Stomach (tissue), 9 donors: Measurements from ENCODE around the gene WNT9A. TPM values are rescaled to one million over a fixed set of nuclear protein-coding genes. Genes with fewer than 3 reads are reported as not detected.

ENCODE experiments used
- DNase-seq, 2 donors: peaks; one replicate each; pipeline versions ENCODE4 v3.0.0 to v3.0.0-alpha.2; 2013 to 2019
- H3K27ac ChIP-seq, 5 donors: fragments of 200-600 bp in 4 of 5; sonication (generic) in 4 of 5; one replicate each; pipeline ENCODE4 v1.5.1; 2013 to 2019; ENCODE audit warnings: mild to moderate bottlenecking in 1 of 5, moderate library complexity in 1 of 5
- H3K27me3 ChIP-seq, 3 donors: fragments of 200-600 bp; sonication (generic); one replicate each; pipeline ENCODE4 v1.5.1; 2017 to 2019; ENCODE audit warnings: mixed run types in 1 of 3
- H3K36me3 ChIP-seq, 4 donors: fragments of 200-600 bp; sonication (generic); 1 replicate in 3 of 4; 2 replicates in 1 of 4; pipeline ENCODE4 v1.5.1; 2016 to 2019
- H3K4me1 ChIP-seq, 4 donors: fragments of 200-600 bp; sonication (generic); one replicate each; pipeline ENCODE4 v1.5.1; 2016 to 2019
- H3K4me3 ChIP-seq, 4 donors: fragments of 200-600 bp; sonication (generic) in 3 of 4; one replicate each; pipeline ENCODE4 v1.5.1; 2016 to 2019; ENCODE audit warnings: mild to moderate bottlenecking in 1 of 4
- H3K9me3 ChIP-seq, 4 donors: fragments of 200-600 bp; sonication (generic); one replicate each; pipeline ENCODE4 v1.5.1; 2016 to 2019
- EP300 ChIP-seq: sonication (generic); formaldehyde crosslinking; IDR thresholded peaks from one replicate; pipeline ENCODE4 v1.6.1; 2017; ENCODE audit warnings: antibody characterized with exemption
- POLR2A ChIP-seq, 4 donors: fragments of 450-650 bp; IDR thresholded peaks; one replicate each; pipeline ENCODE4 v1.6.1; 2016; ENCODE audit warnings: antibody characterized with exemption in 4 of 4, control low read depth in 2 of 4, mild to moderate bottlenecking in 1 of 4, moderate library complexity in 1 of 4
- POLR2AphosphoS5 ChIP-seq, 3 donors: sonication (generic); formaldehyde crosslinking; IDR thresholded peaks; one replicate each; pipeline ENCODE4 v1.6.1; 2016; ENCODE audit warnings: antibody characterized with exemption in 3 of 3
- WGBS, 5 donors: extraction: QIAGEN DNeasy Blood & Tissue Kit in 3 of 5; methylation state at CpG; one replicate each; pipeline versions ENCODE4 v1.1.5 to v1.1.7; 2013 to 2018; 5-methylcytosine and 5-hydroxymethylcytosine counted together
- intact Hi-C: fragments of 100-400 bp; cut with DNase I; formaldehyde crosslinking; loops from one replicate; pipeline ENCODE4 v1.15.1; 2023; ENCODE audit warnings: low total_unique reads
- polyA plus RNA-seq, 3 donors: library from polyadenylated mRNA; stranded (reverse); fragments of 200-250 nt; gene quantifications; one replicate each; pipeline ENCODE4 v1.2.3, GENCODE V29; 2013
- total RNA-seq, 5 donors: library from RNA; depleted of rRNA; stranded (reverse); fragments of >200 nt; gene quantifications; one replicate each; pipeline versions ENCODE4 v1.1.0 to v1.2.3, GENCODE V29; 2014 to 2016
- TF ChIP-seq, protein P1 (sequence below), 7 experiments: fragments of 450-650 bp in 4 of 7; fragments of 200-600 bp in 3 of 7; sonication (generic) in 3 of 7; IDR thresholded peaks; one replicate each; pipeline ENCODE4 v1.5.1; 2016 to 2019; ENCODE audit warnings: antibody characterized with exemption in 7 of 7, control low read depth in 2 of 7, mild to moderate bottlenecking in 1 of 7
- donor health status: healthy with polysubstance abuse.
- donor health status: Bipolar disorder and iron deficiency.
- donor health status: healthy.

Gene WNT9A
- total and polyA plus RNA-seq, 8 donors: 1.1 to 22.2 (median 3.0) TPM

DNA sequence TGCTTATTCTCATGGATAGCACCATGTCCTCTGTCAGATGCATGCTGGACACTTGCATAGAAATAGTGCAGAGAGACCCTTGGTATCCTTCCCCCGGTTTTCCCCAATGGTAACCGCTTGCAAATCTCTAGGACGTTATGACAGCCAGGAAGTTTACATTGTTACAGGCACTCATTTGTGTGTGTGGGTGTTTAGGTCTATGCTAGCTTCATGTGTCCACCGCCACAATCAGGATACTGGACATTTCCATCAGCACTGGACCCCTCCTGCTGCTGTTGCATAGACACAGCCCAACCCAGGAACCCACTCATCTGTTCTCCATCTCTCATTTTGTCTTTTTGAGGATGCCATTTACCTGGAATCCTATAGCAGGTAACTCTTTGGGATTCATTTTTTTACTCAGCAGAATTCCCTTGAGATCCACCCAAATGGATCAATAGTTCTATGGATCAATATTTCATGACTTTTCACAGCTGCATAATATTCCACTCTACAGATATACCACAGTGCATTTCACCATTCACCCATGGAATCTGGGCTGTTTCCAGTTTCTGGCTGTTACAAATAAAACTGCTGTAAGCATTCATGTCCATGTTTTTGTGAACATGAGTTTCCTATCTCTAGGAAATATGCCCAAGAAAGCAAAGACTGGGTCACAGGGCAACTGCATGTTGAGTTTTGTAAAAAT is 6.6 kb upstream of the WNT9A start:
- Histone ChIP-seq H3K27ac (no peak overlapping the region), H3K9me3 (peaks cover 0 to 6% (median 0%) of the 10 kb centered on the region in 4 donors), H3K36me3 (no peaks in the 10 kb centered on the region), H3K27me3 (peaks cover 0 to 77% (median 3%) of the 10 kb centered on the region in 3 donors), H3K4me1 (peaks cover 0 to 3% (median under 1%) of the 10 kb centered on the region in 4 donors), H3K4me3 (no peak overlapping the region)
- 19 to 34% (median 25%) methylated on average over 4 of the region's 4 CpGs for WGBS, 5 donors
- DNase-seq: no peak
- intact Hi-C loops: no loop called here
- TF ChIP-seq, protein P1, sequence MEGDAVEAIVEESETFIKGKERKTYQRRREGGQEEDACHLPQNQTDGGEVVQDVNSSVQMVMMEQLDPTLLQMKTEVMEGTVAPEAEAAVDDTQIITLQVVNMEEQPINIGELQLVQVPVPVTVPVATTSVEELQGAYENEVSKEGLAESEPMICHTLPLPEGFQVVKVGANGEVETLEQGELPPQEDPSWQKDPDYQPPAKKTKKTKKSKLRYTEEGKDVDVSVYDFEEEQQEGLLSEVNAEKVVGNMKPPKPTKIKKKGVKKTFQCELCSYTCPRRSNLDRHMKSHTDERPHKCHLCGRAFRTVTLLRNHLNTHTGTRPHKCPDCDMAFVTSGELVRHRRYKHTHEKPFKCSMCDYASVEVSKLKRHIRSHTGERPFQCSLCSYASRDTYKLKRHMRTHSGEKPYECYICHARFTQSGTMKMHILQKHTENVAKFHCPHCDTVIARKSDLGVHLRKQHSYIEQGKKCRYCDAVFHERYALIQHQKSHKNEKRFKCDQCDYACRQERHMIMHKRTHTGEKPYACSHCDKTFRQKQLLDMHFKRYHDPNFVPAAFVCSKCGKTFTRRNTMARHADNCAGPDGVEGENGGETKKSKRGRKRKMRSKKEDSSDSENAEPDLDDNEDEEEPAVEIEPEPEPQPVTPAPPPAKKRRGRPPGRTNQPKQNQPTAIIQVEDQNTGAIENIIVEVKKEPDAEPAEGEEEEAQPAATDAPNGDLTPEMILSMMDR (IDR thresholded peaks at IDR 0.05): peak in 1 of 7 experiments; percentile 0
- TF ChIP-seq EP300: no peak

DNA sequence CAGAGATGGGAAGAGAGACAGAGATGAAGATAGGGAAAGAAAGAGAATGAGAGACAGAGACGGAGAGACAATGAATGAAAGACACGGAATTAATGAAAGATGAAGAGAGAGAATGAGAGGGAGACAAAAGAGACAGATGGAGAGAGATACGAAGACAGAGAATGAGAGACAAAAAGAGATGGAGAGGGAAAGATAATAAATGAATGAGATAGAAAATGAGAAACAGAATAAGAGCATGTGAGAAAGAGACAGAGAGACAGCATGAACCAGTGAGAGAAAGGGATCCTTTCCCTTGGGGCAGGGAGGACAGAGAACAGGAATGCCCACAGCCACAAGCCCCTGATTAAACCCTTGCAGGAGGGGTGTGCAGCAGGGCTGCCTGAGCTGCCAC is 5.3 kb upstream of the WNT9A start:
- Histone ChIP-seq H3K4me1 (peaks cover 11 to 15% (median 13%) of the 10 kb centered on the region in 4 donors), H3K4me3 (no peak overlapping the region), H3K9me3 (peaks cover 0 to 6% (median 0%) of the 10 kb centered on the region in 4 donors), H3K36me3 (no peaks in the 10 kb centered on the region), H3K27ac (no peak overlapping the region), H3K27me3 (peaks cover 0 to 78% (median 14%) of the 10 kb centered on the region in 3 donors)
- DNase-seq: no peak
- intact Hi-C loops: no loop called here
- no peak for TF ChIP-seq POLR2AphosphoS5 (IDR thresholded peaks at IDR 0.05)
- no peak for TF ChIP-seq EP300
- TF ChIP-seq, protein P1 (IDR thresholded peaks at IDR 0.05): no peak
- no peak for TF ChIP-seq POLR2A (IDR thresholded peaks at IDR 0.05)
- 72 to 90% (median 82%) methylated on average over 3 of the region's 3 CpGs for WGBS, 5 donors

DNA sequence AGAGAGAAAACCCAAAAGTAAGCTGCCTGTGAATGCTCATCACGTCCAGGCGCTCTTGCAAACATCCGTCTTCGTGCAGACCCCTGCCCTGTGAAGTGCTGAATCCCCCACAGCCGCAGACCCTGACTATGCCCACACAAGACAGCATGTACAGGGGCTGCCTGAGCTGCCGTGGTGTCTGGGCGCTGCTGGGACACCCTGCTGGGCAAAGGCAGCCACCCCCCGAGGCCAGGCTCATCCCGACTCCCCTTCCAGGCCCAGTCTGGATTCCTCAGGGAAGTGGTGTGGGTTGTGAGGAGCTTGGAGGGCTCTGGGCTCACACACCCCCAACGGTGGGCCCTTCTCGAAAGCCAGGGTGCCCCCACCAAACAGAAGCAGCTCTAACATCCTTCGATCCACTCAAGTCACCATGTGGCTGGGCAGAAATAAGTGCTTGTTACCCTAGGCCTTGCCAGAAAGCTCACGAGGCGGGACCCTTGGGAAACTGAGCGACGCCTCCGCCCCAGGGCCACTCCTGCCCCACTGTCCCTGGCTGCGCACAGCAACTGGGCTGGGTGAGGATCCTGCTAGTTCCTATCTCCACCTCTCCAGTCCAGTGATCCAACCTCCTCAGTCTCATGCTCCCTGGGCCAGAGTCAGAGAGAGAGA is 4.8 kb upstream of the WNT9A start:
- Histone ChIP-seq H3K4me1 (peaks cover 12 to 15% (median 13%) of the 10 kb centered on the region in 4 donors), H3K36me3 (no peaks in the 10 kb centered on the region), H3K27me3 (peaks cover 0 to 79% (median 15%) of the 10 kb centered on the region in 3 donors), H3K9me3 (peaks cover 0 to 6% (median 0%) of the 10 kb centered on the region in 4 donors), H3K4me3 (no peak overlapping the region), H3K27ac (no peak overlapping the region)
- no peak for TF ChIP-seq POLR2AphosphoS5 (IDR thresholded peaks at IDR 0.05)
- no peak for TF ChIP-seq EP300
- TF ChIP-seq, protein P1 (IDR thresholded peaks at IDR 0.05): no peak
- DNase-seq: peak in 1 of 2 donors; percentile 16
- intact Hi-C loops: no loop called here
- WGBS, 5 donors: 74 to 82% (median 76%) methylated on average over 12 to 18 of the region's 18 CpGs

DNA sequence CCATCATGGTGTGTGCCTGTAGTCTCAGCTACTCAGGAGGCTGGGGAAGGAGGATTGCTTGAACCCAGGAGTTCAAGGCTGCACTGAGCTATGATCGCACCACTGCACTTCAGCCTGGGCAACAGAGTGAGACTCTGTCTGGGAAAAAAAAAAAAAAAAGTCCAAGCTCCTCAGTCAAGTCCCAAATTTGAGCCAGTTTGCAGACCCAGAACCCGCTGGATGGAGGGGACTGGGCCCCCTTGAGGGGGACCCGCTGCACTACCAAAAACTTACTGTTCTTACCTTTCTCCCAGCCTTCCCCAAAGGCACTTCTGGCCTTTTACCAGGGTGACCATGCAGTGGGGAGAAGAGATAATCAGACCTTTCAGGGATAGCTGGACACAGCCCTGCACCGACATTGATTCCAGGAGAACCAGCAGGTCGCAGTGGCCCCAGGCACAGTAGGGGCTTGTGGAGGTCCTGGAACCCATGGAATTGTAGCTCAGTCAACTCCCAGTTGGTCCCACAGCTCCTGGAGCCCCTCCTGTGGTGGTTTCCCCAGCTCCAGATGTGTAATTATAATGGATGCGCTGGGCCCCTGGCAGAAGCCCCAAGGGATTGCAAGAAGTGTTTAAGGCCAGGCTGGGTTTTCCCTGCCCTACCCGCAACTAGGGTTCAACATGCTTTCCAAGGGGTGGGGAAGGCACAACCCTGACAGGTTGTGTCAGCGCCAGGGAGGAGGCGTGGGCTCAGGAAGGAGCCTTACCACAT is 4.1 kb upstream of the WNT9A start:
- Histone ChIP-seq H3K36me3 (no peaks in the 10 kb centered on the region), H3K4me3 (no peak overlapping the region), H3K4me1 (peaks cover 18 to 21% (median 20%) of the 10 kb centered on the region in 4 donors), H3K27me3 (peaks cover 0 to 79% (median 22%) of the 10 kb centered on the region in 3 donors), H3K9me3 (peaks cover 0 to 6% (median 0%) of the 10 kb centered on the region in 4 donors), H3K27ac (no peak overlapping the region)
- intact Hi-C loops: no loop called here
- 81 to 88% (median 83%) methylated on average over 9 of the region's 9 CpGs for WGBS, 5 donors
- TF ChIP-seq POLR2AphosphoS5 (IDR thresholded peaks at IDR 0.05) (no peak), POLR2A (IDR thresholded peaks at IDR 0.05) (no peak), EP300 (no peak)
- TF ChIP-seq, protein P1 (IDR thresholded peaks at IDR 0.05): no peak
- DNase-seq: peak in 1 of 2 donors; percentile 15
